ENCODE data around the gene GLIS1.

GLIS1 gene

GRCh38 chr1:53735681-53736080 lies 3.3 kb downstream of the GLIS1 start:
- no peak for DNase-seq (ENCODE audit: low spot score)

GRCh38 chr1:53735261-53735660 lies 3.7 kb downstream of the GLIS1 start:
- no peak for DNase-seq (ENCODE audit: low spot score)

GRCh38 chr1:53734650-53735211 lies 4.2 kb downstream of the GLIS1 start:
- no peak for DNase-seq (ENCODE audit: low spot score)

GRCh38 chr1:53733975-53734649 lies 4.9 kb downstream of the GLIS1 start:
- no peak for DNase-seq (ENCODE audit: low spot score)

- DNase-seq (ENCODE audit: low spot score): no peak
These were observed 5.5 kb downstream of the GLIS1 start for GRCh38 chr1:53733447-53733931.

- DNase-seq (ENCODE audit: low spot score): no peak
These were observed 6.0 kb downstream of the GLIS1 start for GRCh38 chr1:53732912-53733317.

GRCh38 chr1:53732409-53732808 lies 6.6 kb downstream of the GLIS1 start:
- DNase-seq (ENCODE audit: low spot score): no peak

GRCh38 chr1:53731779-53732305 lies 7.1 kb downstream of the GLIS1 start:
- no peak for DNase-seq (ENCODE audit: low spot score)

- no peak for DNase-seq (ENCODE audit: low spot score)
These were observed 7.8 kb downstream of the GLIS1 start for GRCh38 chr1:53731043-53731600.

GRCh38 chr1:53730224-53730865 lies 8.6 kb downstream of the GLIS1 start:
- no peak for DNase-seq (ENCODE audit: low spot score)

- no peak for DNase-seq (ENCODE audit: low spot score)
These were observed 9.3 kb downstream of the GLIS1 start for GRCh38 chr1:53729456-53730223.

GRCh38 chr1:53728702-53729455 lies 10.1 kb downstream of the GLIS1 start:
- DNase-seq (ENCODE audit: low spot score): no peak

- no peak for DNase-seq (ENCODE audit: low spot score)
These were observed 10.8 kb downstream of the GLIS1 start for GRCh38 chr1:53728196-53728595.

GRCh38 chr1:53727461-53728092 lies 11.4 kb downstream of the GLIS1 start:
- DNase-seq (ENCODE audit: low spot score): no peak

GRCh38 chr1:53726009-53726600 lies 12.9 kb downstream of the GLIS1 start:
- no peak for DNase-seq (ENCODE audit: low spot score)

- peak; percentile 80 for DNase-seq (ENCODE audit: low spot score)
These were observed 13.7 kb downstream of the GLIS1 start for GRCh38 chr1:53725238-53725689.

- DNase-seq (ENCODE audit: low spot score): no peak
These were observed 16.9 kb downstream of the GLIS1 start for GRCh38 chr1:53722025-53722424.

- DNase-seq (ENCODE audit: low spot score): no peak
These were observed 17.9 kb downstream of the GLIS1 start for GRCh38 chr1:53721088-53721487.

- no peak for DNase-seq (ENCODE audit: low spot score)
These were observed 19.5 kb downstream of the GLIS1 start for GRCh38 chr1:53719469-53719868.

- no peak for DNase-seq (ENCODE audit: low spot score)
These were observed 20.5 kb downstream of the GLIS1 start for GRCh38 chr1:53718443-53718842.
